GM21526 (cell line): ENCODE data around the gene NSUN7.

Experiments used
- ATAC-seq: cut with Tn5 transposase; IDR thresholded peaks from one replicate; pipeline ENCODE4 v1.9.1; 2021; ENCODE audit warnings: moderate library complexity; ENCODE audit not compliant: unreplicated experiment, low FRiP score

Gene NSUN7

DNA sequence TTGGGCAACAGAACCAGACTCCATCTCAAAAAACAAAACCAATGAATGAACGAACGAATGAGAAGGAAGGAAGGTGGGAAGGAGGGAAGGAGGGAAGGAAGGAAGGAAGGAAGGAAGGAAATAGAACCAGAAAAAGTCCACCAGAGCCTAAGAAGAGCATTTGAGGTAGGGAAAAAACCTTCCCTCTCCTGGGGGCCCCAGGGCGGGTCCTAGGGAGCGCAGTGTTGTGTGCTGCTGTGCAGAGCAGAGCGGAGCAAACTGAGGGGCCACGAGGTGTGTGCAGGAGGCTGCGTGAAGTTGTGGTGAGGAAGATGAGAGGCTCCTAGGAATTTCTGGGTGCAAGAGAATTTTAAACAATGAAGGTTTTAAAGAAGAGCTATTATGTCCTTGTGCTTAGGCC lies 16.0 kb upstream of the NSUN7 start:
- no peak for ATAC-seq

DNA sequence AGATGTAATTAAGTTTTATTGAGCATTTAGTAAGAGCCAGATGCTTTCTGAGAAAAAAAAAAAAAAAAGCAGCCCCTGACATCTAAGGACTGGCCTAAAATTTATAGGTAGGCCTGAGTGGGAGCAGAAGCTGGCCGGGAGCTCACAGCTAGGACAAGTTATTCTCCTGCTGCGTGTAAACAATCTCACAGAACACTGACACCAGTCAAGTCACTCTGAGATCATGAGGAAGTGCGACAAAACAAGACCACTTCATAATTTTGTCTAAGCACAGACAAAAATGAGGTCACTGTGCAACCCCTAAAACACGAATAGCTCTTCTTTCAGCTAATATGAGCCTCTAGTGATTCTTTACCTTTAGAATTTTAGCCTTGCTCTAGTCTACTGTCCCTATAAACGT lies 15.3 kb upstream of the NSUN7 start:
- ATAC-seq = no peak

DNA sequence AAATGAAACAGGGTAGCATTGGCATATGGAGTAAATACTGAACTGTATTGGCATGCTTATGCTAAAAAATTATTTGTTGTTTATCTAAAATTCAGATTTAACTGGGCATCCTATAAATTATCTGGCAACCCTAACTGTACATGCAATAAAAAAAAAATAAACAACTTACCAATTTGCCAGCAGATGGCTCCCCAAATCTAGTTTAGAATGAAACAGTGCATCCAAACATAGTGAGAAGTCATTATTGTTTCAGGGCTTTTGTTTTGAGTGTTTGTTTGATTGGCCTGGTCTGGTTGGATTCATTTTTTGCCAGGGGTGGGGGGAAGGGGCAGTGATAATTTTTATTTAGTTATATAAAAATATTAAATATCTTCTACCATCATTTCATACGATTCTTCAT lies 12.8 kb upstream of the NSUN7 start:
- no peak for ATAC-seq

DNA sequence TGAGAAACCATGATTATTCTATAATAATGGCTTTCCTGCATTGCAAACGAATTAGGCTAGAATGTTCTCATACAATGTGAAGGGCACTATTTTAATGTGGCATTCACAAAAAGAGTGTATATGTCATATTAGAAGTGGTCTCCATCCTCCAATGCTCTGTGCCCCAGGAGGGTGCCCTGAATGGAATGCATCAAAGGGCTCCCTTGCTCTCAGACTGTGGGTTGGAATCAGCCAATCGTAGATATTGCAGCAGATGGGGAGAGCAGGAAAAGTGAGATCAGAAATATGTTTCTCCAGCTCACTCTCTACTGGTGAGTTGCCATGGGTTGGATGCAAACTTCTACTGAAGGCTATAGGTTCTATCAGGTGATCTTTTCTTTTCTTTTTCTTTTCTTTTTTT lies 11.9 kb upstream of the NSUN7 start:
- no peak for ATAC-seq

DNA sequence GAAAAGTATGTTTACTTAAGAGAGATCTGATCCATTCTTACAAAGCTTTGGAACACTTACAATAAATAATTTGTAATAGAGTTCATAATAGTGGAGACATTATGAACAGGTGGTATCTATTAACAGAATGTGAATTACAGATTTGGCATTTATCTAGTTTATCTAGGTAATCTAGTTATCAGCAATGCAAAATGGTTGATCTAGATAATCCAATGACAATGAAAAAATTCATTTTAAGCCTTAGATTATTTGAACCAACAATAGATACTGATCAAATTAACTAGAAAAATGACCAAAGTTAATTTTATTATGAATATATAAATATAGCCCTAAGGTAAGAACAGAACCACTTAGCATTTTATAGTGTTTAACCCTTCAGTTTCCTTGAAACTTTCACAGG lies 10.4 kb upstream of the NSUN7 start:
- no peak for ATAC-seq

DNA sequence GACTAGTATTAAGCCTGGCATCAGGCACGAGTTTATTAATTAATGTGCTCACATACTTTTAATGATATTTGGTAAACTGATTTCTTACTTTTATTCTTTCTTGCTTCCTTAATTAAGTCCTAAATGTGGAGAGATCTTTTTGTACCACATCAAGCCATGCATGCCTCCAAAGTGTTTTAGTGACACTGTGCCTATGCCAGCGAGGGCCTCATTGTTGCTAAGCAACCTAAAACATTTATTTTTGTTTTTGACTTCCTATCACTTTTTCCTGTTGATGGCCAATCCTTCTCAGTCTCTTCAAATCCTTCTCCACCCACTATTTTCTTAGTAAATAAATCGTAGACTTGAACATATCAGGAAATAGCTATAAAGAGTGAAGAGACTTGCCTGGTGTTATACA lies 5.5 kb upstream of the NSUN7 start:
- ATAC-seq = no peak

DNA sequence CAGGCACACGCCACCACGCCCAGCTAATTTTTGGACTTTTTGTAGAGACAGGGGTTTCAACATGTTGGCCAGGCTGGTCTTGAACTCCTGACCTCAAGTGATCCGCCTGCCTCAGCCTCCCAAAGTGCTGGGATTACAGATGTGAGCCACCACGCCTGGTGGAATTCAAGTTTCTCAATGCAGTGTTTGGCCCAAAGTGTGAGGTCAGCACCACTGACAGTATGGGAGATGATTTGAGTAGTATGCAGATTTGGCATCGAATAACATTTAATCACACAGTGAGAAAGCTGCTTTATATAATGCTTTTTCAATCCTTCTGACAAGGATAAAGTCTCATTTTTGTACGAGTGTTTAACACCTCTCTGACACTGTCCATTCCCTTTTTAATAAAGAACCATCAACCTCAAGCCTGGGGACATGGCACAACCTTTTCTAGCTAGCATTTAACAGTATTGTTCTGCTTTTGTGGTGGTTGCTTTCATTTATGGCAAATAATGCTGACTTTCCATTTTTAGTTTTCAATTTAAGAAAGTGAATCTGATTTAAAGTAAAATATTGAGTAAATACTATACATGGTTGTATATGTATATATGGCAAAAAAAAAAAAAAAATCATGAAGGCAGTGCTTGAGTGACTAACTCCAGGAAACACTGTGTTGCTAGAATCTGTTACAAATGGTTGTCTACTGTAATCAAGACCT lies 4.3 kb upstream of the NSUN7 start:
- no peak for ATAC-seq

DNA sequence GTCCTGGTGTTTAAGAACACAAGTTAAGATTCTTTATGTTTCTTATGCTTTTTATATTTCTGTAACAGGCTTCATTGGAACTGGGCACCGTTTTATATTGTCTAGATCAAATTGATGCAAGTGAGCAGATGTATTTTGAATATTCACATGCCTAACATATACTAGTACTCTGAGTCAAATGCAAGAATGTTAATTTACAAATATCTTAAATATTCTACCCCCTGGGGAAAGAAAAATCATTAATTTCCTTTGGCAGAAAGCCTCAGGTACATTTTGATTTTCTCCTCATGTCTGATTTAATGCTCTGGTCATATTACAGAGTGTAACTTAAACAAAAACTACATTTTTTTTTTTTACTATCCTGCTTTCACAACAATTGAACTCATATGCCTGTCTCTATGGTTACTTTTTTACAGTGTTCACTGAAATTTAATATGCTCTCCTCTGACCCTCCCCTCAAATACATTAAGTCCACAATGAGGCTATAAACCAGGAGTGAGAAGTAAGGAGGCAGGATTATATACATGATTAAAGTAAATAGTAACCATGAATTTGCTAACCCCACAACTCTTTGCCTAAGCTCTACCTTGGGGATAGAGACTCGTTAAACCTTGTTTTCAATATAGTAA lies 2.4 kb upstream of the NSUN7 start:
- ATAC-seq = no peak

DNA sequence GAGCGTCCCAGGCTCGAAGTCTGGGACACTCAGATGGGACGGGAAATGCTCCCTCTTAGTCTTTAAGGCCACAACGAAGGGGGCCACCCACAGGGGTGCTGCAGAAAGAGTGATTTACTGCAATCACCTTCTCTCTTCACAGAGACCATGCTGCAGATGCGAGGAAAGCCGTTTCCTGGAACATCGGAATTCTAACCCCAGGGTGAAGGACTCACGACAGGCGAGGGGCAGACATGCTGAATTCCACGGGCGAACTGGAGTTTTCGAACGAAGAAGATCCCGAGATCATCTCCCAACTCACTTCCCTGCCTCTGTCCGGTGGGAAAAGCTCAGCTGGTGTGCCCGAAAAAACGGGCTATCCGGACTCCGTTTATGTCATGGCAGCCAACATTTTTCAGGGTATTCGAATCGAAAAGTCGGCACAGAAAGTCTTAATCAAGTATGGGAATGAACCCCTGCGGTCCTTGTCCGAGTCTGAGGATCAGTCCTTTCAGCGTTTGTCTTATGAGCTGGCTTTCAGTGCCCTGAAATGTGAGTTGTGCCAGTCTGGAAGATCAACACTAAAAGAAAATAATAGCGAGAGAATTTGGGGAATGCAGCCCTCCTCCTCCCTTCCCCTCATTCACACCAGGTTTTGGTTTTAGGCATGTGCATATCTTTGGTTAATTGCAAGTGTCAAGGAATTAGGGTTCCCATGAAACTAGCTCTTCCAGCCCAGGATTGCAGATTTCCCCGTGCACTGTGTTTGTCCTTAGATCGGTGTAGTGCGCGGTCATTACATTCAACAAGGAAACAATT lies 905 bp downstream of the NSUN7 start:
- ATAC-seq = no peak

DNA sequence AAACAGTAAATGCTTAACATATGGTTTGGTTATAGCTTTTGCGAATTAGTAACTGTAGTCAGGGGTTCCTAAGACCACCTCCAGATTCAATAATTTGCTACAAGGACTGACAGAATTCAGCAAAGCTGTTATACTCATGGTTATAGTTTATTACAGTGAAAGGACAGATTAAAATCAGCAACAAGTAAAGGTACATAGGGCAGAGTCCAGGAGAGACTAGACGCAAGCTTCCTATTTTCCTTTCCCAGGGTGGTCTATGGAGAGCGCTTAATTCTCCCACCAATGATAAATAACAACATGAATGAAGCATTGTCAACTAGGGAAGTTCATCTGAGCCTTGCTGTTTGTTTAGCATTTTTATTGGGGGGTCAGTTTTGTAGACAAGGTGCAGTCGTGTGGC lies 5.9 kb downstream of the NSUN7 start:
- ATAC-seq = no peak

DNA sequence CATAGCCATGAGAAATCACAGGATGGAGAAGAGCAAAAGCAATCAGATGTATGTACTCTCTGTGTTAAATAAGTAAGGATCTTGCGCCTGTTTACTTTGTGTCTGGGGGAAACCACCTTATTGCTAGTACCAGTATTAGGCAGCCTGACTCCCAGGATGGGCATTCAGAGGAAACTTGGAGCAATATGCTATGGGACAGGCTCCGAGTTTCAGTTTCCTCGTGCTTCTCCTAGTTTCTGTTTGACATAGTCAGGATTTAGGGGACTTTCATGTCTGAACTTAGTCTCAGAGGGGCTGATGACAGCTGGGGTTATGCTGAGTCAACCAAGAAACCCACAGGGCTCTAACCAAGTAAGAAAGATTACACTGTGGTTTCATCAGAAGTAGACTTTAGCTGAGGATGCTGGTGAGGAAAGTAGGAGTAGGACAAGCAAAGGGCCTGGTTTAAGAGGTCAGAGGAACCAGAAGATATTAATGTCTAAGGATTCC lies 13.5 kb downstream of the NSUN7 start:
- peak; percentile 99 for ATAC-seq

DNA sequence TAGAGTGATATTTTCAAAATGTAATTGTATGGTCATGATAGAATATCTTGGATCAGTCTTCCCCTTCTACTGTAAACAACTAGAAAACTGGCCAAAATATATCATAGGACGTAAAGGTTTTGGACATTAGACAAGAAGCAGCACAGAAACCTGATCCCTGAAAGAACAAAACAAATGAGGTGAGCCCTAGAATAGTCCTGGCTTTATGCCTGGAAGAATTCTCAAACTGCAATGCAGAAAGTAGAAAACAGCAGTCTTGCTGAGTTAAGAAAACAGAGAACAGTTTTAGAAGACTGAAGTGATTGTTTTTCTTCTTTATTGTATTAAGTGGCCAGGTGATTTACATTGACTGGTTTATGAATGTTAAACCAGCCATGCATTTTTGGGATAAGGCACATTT lies 19.5 kb downstream of the NSUN7 start:
- no peak for ATAC-seq

DNA sequence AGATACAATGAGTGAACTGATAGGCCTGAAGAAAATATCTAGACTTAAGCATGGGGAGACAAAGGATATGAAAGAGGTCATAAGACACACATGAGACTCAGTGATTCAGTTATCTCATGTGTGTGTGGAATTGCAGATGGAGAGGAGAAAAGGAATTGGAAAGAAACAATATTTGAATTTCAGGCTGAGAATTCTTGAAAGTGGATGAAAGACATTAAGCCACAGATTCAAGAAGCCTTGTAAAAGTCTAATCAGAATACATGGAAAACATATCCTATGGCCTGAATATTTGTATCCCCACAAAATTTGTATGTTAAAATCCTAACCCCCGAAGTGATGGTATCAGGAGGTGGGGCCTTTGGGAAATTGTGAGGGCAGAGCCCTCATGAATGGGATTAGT lies 28.3 kb downstream of the NSUN7 start:
- ATAC-seq = no peak

DNA sequence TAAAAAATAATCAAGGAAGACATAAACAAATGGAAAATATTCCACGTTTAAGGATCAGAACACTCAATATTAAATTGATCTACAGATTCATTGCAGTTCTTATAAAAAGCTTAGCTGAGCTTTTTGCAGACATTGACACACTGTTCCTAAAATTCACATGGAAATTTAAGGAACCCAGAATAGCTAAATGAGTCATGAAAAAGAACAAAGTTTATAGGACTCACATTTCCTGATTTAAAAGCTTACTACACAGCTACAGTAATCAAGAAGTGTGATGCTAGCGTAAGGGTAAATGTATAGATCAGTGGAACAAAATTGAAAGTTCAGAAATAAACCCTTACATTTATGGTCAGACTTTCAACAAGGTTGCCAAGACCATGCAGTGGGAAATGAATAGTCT lies 33.1 kb downstream of the NSUN7 start:
- ATAC-seq = no peak

DNA sequence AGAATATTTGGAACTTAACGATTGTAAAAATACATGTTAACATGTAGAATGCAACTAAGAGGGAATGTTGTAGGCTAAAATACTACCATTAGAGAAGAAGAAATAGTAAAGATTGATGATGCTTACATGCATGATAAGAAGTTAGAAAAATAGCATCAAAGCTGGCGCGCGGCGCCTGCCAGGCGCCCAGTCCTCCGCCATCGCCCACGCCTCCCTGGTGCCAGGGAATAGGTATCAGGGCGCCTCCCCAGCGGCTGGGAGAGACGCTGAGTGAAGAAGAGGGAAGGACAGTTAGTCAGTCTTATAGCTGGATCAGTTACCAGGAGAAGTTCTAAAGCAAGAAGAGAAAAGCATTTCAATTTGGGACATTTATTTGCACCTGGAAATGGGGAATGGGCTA lies 36.0 kb downstream of the NSUN7 start:
- no peak for ATAC-seq

DNA sequence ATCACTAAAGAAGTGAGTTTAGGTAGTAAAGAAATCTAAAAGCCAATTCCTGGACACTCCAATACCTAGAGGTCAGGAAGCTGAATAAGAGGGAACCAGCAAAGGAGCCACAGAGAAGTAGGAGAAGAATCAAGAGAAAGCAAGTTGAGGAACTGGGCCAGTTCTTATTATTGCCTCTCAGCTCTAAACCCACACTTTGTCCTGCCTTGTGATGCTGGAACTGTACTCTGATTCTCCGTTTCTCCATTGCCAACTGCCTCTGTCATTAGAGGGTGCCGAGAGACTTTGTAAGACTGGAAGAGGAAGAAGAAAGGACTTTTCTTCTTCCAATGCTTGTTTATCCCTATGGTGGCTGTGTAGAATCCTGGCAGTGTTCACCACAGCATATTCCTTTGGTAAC lies 38.6 kb downstream of the NSUN7 start:
- ATAC-seq = no peak

DNA sequence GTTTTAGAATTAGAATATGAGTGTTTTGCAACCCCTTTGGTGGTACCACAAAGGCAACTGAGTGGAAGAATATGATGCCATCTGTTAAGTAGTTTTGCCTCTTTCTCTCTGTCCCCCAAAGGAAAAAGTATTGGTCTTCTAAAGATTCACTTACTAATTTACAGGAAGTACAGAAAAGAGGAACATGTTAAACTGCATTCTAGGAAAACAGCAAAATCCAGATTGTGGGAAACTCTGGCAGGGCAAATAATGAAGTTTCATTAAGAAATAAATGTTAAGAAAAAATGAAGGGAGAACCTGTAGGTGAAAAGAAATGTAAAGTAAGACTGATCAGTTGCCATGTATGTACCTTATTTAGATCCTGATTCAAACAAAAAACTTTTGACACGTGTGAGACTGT lies 39.3 kb downstream of the NSUN7 start:
- ATAC-seq = no peak

DNA sequence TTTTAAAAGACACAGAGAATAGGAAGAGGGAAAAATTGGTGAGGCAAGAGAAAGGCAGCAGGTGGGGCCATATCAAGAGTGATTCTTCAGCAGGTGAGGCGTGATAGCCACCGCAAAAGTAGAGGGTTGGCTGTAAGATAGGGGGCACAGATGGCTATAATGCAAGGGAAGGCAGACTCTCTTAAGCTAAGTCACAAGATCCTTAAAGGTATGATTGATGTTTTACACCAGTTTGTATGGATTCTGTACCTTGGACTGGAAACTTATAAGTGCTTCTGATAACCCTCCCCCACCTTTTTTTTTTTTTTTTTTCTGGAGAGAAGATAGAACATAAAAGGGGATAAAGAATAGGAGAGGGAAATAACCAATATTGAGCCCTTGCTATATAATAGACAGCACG lies 40.0 kb downstream of the NSUN7 start:
- ATAC-seq = no peak

DNA sequence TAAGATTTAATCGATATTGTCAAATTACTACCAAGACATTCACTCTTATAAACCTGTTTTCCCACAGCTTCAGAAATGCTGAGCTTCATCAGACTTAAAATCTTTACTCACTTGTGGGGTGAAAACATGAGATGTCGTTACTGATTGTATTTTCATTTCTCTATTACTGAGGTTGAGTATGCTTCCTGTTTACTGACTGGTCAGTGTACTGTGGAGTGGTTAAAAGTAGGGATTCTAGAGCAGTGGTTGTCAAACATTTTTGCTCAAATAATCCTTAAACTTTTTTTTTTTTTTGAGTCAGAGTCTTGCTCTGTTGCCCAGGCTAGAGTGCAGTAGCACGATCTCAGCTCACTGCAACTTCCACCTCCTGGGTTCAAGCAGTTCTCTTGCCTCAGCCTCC lies 50.3 kb downstream of the NSUN7 start:
- ATAC-seq = peak; percentile 78

DNA sequence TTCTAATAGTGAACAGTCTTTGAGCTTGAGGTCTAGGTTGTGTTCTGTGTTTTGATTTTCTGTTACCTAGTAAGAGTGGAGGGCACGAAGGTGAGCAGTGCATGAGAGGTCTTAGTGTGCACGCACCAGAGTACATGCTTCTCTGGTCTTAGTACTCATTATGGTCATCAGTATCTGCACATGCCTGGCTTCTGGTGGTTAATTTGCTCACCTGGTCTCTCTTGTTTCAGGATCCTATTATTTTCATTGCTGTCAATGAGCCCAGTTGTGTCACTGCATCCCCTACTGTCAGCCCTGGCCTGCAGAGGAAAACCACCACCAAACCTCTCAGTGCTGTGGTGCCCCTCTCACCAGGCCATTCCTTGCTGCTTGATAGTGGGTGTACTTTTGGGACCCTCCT lies 54.8 kb downstream of the NSUN7 start:
- ATAC-seq = no peak

DNA sequence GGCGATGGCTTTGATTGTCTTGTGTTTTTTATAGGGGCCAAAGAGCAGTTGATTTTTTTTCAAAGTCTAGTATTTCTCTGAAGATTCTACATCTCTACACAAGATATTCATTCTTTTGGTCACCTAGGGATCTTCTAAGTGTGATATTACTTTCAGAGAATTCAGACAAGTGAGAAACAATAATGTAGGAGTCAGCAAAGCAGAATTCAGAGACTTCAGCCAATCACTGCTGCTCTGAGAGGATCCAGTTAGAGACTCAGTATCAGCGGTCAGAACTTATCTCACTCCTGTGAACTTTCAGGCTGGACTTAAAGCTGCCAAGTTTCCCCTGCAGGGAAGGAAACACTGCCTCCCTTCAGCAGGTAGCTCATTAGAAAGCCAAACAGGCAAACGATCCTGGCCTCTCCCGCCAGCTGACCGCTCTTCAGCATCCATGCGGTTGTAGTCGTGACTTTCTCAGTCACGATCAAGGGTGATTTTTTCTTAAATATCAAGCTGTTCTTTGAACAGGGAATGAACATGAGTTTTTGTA lies 59.2 kb downstream of the NSUN7 start:
- ATAC-seq = no peak
